ENCODE data around the gene ADCY3. TPM values are rescaled to one million over a fixed set of nuclear protein-coding genes. Genes with fewer than 3 reads are reported as not detected.

ADCY3 gene
- total and polyA plus RNA-seq, 2 of the 4 experiments (the other 2 are of a cell fraction), result 17.4 to 46.1 TPM

DNA sequence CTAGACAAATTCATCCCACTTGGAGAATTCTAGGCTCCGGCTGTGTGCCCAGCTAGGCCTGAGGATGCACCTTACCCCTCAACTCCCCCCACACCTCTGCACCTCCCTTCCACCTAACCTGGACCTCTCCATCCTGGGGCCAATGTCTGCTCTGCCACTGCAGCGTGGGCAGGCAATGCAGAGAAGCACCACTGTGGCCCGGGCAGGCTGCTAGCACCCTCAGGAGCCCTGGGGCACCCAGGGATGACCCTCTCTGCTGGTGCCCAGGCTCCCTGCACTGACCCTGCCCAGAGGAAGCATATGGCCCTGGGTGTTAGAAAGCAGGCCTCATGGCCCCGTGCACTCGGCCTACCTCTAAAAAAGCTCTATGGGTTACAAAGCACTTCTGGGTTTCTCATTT lies 49.6 kb downstream of the ADCY3 start:
- in situ Hi-C loops (cut with MboI; ENCODE audit: low sequenced_read_pairs) (no loop called here), intact Hi-C loops (cut with micrococcal nuclease) (no loop called here), dilution Hi-C loops (cut with HindIII; ENCODE audit: low sequenced_read_pairs, unreplicated experiment) (no loop called here)
- no peak overlapping the region for H4K8ac ChIP-seq (ENCODE audit: low read depth in 2 of 2, low read length in 2 of 2)
- POLR2A ChIA-PET (ENCODE audit: unreplicated experiment), result no interaction called here
- no peak overlapping the region for H4K91ac ChIP-seq (ENCODE audit: insufficient read depth, low read depth, low read length)
- 100% methylated on average over 2 of the region's 5 CpGs; no CpG with 5 or more reads in 1 of the 2 experiments for WGBS, 2 experiments (ENCODE audit: extremely low coverage in 2 of 2, insufficient read length in 1 of 2)
- no peak overlapping the region for H3K56ac ChIP-seq (ENCODE audit: extremely low read depth, insufficient read depth, low read length)
- no peak overlapping the region for H3K18ac ChIP-seq (ENCODE audit: low read depth, low read length)
- DNase-seq (no peak), ATAC-seq (ENCODE audit: low read depth) (no peak)
- 0 out of 2 replicates have a peak overlapping the region, but pooled peaks have one; percentile 8 for H2AK5ac ChIP-seq (ENCODE audit: low read depth, low read length)
- no peak overlapping the region for H3K4ac ChIP-seq (ENCODE audit: low read depth, low read length)
- H2AFZ ChIP-seq (replicated peaks; ENCODE audit: low read length, poor library complexity), result no peak overlapping the region
- CTCF ChIA-PET, result no interaction called here
- H3K79me1 ChIP-seq (ENCODE audit: low read depth in 1 of 2, low read length in 2 of 2), result peaks cover 0 to 25% of the 10 kb centered on the region in 2 experiments; a peak in 1 of 4 replicates
- no peaks in the 10 kb centered on the region; the same call in 1 of the 2 replicates for H4K20me1 ChIP-seq (ENCODE audit: insufficient read depth, low read length)
- peak overlapping the region; percentile 37 for H2AK9ac ChIP-seq (replicated peaks; ENCODE audit: low read depth, low read length, poor library complexity)
- no peak overlapping the region for H3K9ac ChIP-seq (ENCODE audit: low read depth, low read length)
- peaks cover 15% of the 10 kb centered on the region; the same call in 1 of the 2 replicates for H3K4me1 ChIP-seq (ENCODE audit: control insufficient read depth, insufficient read depth, low read length)
- no peak overlapping the region for H3K27ac ChIP-seq (ENCODE audit: insufficient read depth, low read length)
- peaks cover 1% of the 10 kb centered on the region; the same call in 1 of the 2 replicates for H3K36me3 ChIP-seq (ENCODE audit: control insufficient read depth, insufficient read depth, low read length)
- H3K14ac ChIP-seq (replicated peaks; ENCODE audit: low read depth, low read length), result no peak overlapping the region
- peaks cover 19% of the 10 kb centered on the region for H3K9me1 ChIP-seq (ENCODE audit: insufficient read depth, low read length)
- BruUV-seq (replicated peaks), result no TSS peak
- no peaks in the 10 kb centered on the region for H3K27me3 ChIP-seq (ENCODE audit: control insufficient read depth, insufficient read depth, low read length)
- no peak overlapping the region for H2BK120ac ChIP-seq (ENCODE audit: low read depth, low read length)
- H2BK5ac ChIP-seq (ENCODE audit: low read depth, low read length, poor library complexity, severe bottlenecking), result no peak overlapping the region
- no peak overlapping the region for H3K4me2 ChIP-seq (ENCODE audit: low read depth, low read length)
- no peak overlapping the region for H2BK20ac ChIP-seq (ENCODE audit: low read depth, low read length)
- no peak for TF ChIP-seq BHLHE40 (IDR thresholded peaks at IDR 0.05; ENCODE audit: low read depth, low read length)
- TF ChIP-seq, protein P1, sequence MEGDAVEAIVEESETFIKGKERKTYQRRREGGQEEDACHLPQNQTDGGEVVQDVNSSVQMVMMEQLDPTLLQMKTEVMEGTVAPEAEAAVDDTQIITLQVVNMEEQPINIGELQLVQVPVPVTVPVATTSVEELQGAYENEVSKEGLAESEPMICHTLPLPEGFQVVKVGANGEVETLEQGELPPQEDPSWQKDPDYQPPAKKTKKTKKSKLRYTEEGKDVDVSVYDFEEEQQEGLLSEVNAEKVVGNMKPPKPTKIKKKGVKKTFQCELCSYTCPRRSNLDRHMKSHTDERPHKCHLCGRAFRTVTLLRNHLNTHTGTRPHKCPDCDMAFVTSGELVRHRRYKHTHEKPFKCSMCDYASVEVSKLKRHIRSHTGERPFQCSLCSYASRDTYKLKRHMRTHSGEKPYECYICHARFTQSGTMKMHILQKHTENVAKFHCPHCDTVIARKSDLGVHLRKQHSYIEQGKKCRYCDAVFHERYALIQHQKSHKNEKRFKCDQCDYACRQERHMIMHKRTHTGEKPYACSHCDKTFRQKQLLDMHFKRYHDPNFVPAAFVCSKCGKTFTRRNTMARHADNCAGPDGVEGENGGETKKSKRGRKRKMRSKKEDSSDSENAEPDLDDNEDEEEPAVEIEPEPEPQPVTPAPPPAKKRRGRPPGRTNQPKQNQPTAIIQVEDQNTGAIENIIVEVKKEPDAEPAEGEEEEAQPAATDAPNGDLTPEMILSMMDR (conservative IDR thresholded peaks at IDR 0.05; ENCODE audit: low read depth, low read length), result no peak
- TF ChIP-seq NFE2L2 (IDR thresholded peaks at IDR 0.05; ENCODE audit: low read depth, low read length), result no peak
- TF ChIP-seq MXI1 (IDR thresholded peaks at IDR 0.05; ENCODE audit: borderline replicate concordance, low read depth, low read length), result no peak
- TF ChIP-seq SMC3 (IDR thresholded peaks at IDR 0.05; ENCODE audit: low read depth, low read length), result no peak
- no peak for TF ChIP-seq MAZ (IDR thresholded peaks at IDR 0.05; ENCODE audit: borderline replicate concordance, low read depth, low read length)
- TF ChIP-seq MAFK (IDR thresholded peaks at IDR 0.05; ENCODE audit: low read depth, low read length), result no peak
- TF ChIP-seq, protein P2, sequence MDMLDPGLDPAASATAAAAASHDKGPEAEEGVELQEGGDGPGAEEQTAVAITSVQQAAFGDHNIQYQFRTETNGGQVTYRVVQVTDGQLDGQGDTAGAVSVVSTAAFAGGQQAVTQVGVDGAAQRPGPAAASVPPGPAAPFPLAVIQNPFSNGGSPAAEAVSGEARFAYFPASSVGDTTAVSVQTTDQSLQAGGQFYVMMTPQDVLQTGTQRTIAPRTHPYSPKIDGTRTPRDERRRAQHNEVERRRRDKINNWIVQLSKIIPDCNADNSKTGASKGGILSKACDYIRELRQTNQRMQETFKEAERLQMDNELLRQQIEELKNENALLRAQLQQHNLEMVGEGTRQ (IDR thresholded peaks at IDR 0.05; ENCODE audit: low read depth, low read length), result no peak
- TF ChIP-seq CEBPB (IDR thresholded peaks at IDR 0.05; ENCODE audit: low read depth, low read length), result no peak
- TF ChIP-seq RFX5 (IDR thresholded peaks at IDR 0.05; ENCODE audit: low read depth, low read length), result no peak
- no peak for TF ChIP-seq CHD1 (IDR thresholded peaks at IDR 0.05; ENCODE audit: low read depth, low read length)
- TF ChIP-seq FOS (IDR thresholded peaks at IDR 0.05; ENCODE audit: low read depth, low read length), result no peak
- H2BK15ac ChIP-seq (ENCODE audit: low read depth, low read length), result no peak overlapping the region
- H3K4me3 ChIP-seq (ENCODE audit: insufficient read depth, low read depth, low read length), result no peak overlapping the region
- no peak overlapping the region for H3K23ac ChIP-seq (ENCODE audit: low read depth, low read length)
- no peak overlapping the region for H4K5ac ChIP-seq (ENCODE audit: low read depth, low read length)
- H3K9me3 ChIP-seq (ENCODE audit: control insufficient read depth, insufficient read depth, low read length), result no peaks in the 10 kb centered on the region

Measured in IMR-90 (cell line).